Ovary (tissue), 3 donors: Measurements from ENCODE around the gene NID1.

Source experiments
- CTCF ChIP-seq, 3 donors: fragments of 450-650 bp in 2 of 3; fragments of 200-600 bp in 1 of 3; IDR thresholded peaks; one replicate each; pipeline versions ENCODE4 v1.5.1 to v1.8.0; 2016 to 2022; ENCODE audit warnings: antibody characterized with exemption in 3 of 3, mild to moderate bottlenecking in 1 of 3
- EP300 ChIP-seq: sonication (generic); formaldehyde crosslinking; IDR thresholded peaks from one replicate; pipeline ENCODE4 v1.6.1; 2017; ENCODE audit warnings: antibody characterized with exemption
- POLR2A ChIP-seq: fragments of 450-650 bp; IDR thresholded peaks from one replicate; pipeline ENCODE4 v1.6.1; 2017; ENCODE audit warnings: antibody characterized with exemption, mild to moderate bottlenecking, moderate library complexity
- donor health status: DM: no; HTN: no; CAD: no.

- no peak for TF ChIP-seq POLR2A
- TF ChIP-seq CTCF (IDR thresholded peaks at IDR 0.05): no peak
- no peak for TF ChIP-seq EP300
Observed at GRCh38 chr1:235958021-235958420, 106.9 kb downstream of the NID1 start.
